Dermis blood vessel endothelial cell (primary cell): ENCODE measurements around the gene PLCG1. TPM values are rescaled to one million over a fixed set of nuclear protein-coding genes. Genes with fewer than 3 reads are reported as not detected.

Source experiments
- DNase-seq: peaks from one replicate; pipeline ENCODE4 v3.0.0; 2010
- total RNA-seq: library from RNA; depleted of rRNA; stranded (reverse); fragments of >200 nt; gene quantifications from 2 replicates; pipeline ENCODE4 v1.2.3, GENCODE V29; 2014

The PLCG1 gene
- total RNA-seq, 1 donor from 2014 or later, result 188 TPM

DNA sequence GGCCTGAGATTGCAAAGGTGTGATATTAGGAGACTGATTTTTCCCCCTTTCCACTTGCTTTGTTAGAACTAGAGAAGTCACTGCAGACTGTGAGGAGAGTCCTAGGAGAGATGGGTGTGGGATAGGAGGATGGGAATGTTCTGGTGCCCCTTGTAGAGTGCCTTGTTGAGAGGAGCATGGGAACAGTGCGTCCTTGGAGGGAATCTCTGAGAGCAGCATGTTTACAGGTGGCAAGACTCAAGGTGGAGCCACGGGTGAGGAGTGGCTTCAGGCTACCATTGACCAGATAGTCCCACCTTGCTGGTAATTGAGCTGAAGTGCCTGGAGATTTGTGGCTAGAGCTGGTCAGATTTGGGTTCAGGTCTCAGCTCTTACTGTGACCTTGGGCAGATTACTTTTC is 6.0 kb downstream of the PLCG1 start:
- DNase-seq, result no peak

DNA sequence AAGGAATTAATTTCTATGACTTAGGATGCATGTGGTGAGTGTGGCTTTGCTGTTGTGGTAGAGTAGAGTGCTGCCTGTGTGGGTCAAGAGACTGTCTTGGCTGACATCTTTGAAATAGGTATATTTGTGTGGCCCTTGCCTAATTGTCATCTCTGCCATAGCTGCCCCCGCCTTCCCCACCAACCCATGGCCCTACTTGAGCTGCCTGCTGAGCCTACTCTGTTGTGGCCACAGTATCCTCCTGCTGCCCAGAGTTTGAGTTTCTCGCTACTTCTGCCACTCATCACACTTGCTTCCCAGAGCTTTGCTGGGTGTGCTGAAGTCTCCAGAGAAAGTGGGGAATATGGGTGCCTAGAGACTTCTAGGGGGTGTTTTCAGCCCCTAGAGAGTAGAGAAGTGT is 8.0 kb downstream of the PLCG1 start:
- DNase-seq, result no peak

DNA sequence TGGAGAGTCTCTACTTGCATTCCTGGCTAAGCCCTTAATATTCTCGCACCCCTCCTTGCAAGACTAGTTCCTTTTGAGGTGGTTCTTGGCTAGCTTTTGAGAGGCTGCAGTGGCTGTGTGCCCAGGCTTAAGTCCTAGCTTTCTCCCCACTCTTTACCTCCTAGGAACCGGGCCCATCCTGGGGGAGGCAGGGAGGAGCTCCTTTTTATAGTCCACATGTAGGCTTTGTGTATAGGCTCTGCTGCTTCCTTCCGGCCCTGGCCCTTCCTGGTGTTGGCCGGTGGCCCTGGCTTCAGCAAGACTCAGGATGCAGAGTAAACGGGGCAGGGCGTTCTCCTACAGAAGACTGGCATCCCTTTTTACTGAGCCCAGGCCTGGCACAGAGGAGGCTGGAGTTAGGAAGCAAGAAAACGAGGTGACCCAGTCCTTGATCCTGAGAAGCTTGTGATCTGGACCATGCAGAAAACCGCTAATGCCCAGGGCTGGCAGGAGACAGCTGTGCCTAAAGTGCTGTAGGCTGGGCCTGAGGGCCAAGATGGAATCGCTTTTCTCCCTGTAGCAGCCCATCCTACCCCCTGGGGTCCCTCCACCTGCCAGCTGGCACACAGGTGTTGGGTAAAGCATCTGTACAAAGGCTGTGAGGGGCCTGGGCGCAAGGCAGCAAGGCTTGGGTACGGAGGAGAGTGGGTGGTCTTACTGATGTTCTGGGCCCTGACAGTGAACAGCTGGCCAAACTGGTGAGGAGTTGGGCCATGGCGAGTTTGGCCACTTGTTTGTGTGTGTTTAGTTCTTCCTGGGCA is 8.7 kb downstream of the PLCG1 start:
- peak; percentile 78 for DNase-seq

DNA sequence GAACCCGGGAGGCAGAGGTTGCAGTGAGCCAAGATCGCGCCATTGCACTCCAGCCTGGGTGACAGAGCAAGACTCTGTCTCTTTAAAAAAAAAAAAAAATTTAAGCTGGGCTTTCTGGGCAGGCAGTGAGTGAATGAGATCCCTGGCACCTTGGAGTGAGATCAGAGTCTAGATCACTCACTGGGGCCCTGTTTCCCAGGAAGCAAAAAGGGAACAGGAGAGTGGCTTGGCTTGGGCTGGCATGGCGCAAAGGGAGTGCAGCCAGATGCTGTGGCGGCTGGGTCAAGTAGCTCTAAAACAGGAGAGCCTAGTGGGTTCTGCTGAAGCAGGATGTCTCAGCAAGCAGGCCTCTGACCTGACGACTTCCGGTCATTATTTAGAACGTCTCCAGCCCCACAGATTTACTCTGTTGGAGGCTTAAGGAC is 10.4 kb downstream of the PLCG1 start:
- peak; percentile 93 for DNase-seq

DNA sequence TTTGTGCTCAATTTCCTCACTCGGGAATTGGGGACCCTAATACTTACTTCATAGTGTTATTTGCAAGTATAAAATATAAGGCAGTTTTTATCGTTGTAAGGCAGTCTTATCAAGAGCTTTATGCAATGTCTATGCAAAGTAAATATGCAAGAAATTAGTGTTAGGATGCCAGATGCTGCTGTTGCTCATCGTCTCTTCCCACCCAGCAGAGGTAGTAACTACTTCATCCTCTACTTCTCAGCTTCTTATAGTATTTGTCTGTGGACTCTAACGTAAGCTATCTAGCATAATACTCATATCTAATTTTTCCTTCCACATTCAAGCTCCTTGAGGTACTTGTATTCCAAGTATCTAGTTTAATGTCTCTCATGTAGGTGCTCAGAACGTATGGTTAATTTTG is 11.6 kb downstream of the PLCG1 start:
- no peak for DNase-seq

DNA sequence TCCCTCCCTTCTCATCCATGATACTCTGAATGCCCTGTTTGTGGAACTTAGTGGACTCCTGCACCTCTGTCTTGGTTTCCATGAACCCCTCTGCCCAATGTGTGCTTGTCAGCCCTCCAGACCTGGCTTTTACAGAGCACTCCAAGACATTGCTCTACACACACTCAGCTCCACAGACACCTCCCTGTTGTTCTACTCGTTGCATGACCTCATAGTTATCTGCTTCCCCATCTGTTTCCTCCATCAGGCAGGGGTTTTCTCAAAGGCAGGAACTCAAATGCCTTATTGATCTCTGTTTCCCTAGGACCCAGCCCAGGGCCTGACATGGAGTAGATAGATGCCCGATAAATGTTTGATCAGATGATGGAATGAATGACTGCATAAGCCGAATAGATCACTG is 13.3 kb downstream of the PLCG1 start:
- DNase-seq, result peak; percentile 97

DNA sequence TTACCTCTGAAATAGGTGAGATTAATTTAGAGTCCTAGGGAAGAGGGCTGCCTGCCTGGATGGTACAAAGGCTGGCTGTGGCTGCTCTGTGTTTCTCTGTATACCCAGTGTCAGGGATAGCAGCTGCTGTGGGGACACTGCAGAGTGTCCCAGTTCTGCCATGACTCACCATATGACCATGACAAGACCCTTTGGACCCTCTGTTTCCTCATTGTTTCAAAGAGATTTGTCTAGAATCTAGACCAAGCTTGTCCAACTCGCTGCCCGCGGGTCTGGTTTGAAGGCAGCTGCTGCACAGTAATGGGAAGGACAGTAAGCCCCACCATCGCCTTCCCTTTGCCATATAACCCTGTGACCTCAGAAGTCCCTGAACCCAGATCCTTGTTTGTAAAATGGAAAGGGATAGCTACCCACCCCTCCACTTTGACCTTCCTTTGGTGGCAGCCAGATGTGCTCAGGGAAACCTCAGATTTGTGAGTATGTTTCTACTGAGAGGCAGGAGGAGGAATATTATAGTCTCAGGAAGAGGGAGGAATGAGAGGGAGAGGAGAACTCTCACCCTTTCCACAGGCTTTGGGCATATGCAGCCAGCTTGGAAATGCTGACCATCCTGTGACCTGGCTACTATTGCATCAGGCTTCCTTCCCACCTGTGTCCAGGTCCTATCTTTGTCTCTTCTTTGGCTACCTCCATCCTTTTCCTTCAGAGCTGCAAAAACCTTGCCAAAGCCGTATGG is 14.0 kb downstream of the PLCG1 start:
- DNase-seq, result peak; percentile 34

DNA sequence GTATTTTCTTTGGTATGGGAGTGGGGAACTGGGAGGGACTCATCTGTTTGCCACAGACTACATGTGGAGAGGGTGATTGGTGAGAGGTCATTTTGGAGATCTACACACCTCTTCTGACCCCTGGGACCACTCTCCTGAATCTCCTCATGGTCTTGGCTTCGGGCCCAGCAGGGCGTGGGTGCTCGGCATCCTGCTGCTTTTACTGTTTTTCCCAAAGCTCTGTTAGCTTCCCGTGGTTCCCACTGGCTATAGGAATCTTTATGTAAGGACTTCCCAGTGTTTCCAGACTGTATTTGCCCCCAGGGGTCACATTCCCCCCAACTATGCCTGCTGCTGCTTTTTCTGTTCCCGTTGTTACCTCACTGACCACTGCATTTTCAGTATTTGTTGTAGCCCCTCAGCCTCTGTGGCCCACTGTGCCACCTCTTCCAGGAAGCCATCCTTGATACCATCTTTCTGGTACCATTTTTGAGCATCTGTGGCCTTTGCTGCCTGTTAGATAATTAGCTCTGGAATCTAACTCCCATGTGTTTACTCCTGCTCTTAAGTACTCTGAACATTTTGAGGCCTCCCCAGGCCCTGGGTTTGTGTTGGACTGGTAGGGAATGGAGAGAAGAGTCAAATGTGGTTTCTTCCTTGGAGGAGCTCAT is 14.9 kb downstream of the PLCG1 start:
- peak; percentile 36 for DNase-seq

DNA sequence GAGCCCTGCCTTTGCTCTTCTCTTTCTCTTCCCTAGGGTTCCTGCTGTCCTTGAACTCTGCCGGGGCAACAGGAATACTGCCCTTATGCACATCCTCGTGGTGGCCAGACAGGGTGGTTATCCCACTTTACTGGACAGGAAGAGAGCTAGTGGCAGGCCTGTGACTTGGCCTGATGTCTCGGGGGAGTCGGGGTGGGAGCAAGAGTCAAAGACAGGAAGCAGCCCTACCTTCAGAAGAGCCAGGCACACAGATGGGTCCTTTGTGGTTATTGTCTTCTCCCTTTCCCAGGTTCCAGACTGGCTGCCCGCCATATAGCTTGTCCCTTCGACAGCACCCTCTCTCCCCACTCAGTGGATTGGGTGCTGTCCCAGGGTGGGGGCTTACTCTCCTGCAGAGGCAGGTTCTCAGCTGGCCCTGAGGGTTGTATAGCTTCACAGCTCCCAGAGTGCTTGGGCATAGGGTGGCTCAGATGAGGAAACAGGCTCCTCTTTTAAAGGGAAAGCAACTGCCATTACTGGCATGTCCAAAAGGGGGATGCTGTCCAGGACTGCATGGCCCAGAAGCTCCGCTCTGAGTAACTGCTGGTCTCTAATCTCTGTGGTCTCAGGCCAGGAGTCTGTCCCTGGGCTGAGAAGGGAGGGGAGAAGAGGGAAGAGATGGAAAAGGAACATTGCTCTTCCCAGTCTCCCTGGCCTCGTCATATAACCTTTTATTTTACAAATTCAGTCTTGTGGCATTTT is 17.3 kb downstream of the PLCG1 start:
- no peak for DNase-seq

DNA sequence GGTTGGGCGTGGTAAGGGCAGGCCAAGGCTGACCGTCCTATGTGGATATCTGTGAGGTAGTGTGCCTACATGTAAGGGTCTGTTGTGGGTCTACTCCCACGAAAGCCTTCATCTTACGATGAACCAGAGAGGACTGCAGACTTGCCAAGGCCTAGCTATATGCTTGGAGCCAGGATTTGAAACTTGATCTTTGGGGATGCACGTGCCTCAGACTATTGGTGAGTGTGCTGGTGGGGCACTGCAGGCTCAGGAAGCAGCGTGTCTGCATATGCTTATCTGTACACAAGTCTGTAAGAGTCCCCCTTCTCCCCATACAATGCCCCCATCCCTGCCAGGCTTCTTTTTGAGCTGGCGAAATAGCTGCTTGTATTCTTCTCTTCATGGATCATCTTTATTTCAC is 17.9 kb downstream of the PLCG1 start:
- no peak for DNase-seq

DNA sequence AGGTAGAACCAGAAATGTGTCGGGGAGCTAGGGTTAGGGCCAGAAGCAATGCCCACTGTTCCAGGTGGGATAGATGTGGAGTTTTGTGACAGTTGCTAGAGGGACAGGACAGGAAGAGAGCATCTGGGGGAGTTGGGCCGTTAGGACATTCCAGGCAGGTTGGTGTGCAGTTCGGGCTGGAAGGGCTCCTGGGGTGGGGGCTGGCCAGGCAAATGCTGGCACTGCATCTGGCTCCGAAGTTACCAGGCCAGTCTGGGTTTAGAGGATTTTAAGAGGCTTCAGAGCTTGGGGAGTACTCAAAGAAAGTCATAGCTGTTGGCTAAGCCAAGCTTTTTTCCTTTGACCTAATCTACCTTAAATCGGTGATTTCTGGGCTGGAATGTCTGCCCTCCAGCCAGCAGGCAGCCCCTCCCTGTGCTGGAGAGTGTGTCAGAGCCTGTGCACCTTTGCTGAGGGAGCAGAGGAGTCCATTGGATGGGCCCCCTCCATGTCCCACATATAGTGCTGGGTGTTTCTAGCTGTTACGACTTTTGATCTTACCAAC is 20.8 kb downstream of the PLCG1 start:
- no peak for DNase-seq

DNA sequence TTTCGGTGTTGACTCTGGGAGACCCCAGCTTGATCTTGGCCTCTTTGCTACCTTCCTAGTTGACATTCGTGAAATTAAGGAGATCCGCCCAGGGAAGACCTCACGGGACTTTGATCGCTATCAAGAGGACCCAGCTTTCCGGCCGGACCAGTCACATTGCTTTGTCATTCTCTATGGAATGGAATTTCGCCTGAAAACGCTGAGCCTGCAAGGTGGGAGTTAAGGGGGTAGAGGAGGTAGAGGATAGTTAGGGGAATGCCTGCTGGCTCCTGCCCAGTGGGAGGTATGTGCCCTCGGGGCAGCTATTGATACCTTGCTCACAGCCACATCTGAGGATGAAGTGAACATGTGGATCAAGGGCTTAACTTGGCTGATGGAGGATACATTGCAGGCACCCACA is 22.2 kb downstream of the PLCG1 start:
- no peak for DNase-seq

DNA sequence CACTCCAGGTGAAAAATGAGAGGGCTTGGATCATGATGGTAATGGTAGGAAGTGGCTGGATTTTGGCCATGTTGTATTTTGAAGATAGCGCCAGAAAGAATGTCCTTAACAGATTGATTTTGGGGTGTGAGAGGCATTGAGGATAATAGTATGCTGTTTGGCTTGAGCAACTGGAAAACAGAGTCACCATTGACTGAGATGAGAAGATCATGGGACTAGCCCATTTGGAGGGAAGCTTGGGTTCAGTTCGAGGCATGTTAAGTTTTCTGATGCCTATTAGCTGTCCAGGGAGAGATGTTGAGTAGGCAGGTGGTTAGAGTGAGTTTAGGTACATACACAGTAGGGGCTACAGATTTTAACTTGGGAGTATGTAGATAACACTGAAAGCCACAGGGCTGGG is 23.3 kb downstream of the PLCG1 start:
- DNase-seq, result no peak

DNA sequence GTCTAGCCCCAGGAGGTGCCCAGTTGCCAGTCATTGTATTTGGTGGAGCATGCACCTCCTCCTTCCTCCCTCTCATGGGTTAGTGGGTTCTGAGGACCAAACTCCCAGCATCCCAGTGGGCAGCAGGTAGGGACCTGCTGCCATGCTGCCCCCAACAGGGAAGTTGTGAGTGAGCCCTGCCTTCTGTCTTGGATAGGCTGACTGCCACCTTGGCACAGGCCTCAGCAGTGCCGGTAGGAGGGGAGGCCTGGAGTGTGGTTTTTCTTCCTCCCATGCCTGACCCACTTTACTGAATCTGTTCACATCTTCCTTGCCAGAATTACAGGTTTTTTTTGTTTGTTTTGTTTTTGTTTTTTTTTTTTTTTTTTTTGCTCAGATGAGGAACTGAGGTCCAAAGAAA is 24.5 kb downstream of the PLCG1 start:
- no peak for DNase-seq

DNA sequence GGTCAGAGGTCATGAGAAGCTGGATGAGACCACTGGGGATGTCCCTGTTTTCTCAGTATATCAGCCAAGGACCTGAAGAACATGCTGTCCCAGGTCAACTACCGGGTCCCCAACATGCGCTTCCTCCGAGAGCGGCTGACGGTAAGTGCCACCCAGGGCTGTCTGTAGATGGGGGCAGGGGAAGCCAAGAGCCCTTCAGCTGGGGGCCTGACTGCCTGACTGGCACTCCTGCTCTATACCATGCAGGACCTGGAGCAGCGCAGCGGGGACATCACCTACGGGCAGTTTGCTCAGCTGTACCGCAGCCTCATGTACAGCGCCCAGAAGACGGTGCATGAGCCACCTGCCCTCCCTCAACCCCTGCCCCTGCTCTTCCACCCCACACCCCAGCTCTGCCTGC is 25.1 kb downstream of the PLCG1 start:
- DNase-seq, result no peak

DNA sequence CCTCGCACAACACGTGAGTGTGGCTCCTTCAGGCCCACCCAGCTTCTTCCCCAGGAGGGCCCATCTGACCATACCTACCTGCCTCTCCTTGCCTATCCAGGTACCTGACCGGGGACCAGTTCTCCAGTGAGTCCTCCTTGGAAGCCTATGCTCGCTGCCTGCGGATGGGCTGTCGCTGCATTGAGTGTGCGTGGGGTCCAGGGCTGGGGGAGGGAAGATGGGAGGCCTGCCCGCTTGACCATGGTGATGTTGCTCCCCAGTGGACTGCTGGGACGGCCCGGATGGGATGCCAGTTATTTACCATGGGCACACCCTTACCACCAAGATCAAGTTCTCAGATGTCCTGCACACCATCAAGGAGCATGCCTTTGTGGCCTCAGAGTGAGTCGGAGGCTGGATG is 26.5 kb downstream of the PLCG1 start:
- no peak for DNase-seq

DNA sequence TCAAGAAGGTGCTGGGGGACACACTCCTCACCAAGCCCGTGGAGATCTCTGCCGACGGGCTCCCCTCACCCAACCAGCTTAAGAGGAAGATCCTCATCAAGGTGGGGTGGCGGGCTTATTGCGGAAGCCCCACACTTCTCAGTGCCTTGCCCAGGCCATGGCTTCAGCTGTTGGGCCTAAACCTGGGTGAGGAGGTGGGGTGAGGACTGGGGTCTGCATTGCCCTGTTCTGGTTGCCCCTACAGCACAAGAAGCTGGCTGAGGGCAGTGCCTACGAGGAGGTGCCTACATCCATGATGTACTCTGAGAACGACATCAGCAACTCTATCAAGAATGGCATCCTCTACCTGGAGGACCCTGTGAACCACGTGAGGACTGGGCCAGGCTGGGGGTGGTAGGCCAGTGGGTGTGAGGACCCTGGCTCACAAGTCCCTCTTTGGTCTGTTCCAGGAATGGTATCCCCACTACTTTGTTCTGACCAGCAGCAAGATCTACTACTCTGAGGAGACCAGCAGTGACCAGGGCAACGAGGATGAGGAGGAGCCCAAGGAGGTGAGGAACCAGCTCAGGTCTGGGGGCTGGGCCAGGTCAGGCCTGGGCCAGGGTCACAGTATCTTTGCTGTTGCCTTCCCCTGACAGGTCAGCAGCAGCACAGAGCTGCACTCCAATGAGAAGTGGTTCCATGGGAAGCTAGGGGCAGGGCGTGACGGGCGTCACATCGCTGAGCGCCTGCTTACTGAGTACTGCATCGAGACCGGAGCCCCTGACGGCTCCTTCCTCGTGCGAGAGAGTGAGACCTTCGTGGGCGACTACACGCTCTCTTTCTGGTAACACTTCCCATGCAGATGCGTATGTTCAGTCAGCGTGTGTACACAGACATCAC is 27.9 kb downstream of the PLCG1 start:
- DNase-seq, result no peak

DNA sequence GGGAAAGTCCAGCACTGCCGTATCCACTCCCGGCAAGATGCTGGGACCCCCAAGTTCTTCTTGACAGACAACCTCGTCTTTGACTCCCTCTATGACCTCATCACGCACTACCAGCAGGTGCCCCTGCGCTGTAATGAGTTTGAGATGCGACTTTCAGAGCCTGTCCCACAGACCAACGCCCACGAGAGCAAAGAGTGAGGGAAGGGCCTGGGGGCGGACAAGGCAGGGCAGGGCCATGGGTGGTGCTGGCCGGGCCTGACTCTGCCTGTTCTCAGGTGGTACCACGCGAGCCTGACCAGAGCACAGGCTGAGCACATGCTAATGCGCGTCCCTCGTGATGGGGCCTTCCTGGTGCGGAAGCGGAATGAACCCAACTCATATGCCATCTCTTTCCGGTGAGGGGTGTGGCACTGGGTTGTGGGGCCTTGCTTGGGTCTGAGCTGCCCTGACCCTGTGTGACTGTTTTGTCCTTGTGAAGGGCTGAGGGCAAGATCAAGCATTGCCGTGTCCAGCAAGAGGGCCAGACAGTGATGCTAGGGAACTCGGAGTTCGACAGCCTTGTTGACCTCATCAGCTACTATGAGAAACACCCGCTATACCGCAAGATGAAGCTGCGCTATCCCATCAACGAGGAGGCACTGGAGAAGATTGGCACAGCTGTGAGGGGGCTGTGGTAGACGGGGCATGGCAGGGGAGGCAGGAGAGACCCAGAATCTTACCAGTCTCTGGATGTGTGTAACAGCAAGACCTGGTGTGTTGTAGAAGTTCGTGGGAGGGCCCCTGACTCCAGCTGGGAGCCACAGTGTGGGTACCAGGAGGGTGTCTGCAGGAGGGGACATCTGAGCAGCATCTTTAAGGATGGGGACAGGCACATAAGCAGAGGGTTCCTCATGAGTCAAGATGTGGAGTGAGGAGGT is 29.1 kb downstream of the PLCG1 start:
- DNase-seq, result no peak

DNA sequence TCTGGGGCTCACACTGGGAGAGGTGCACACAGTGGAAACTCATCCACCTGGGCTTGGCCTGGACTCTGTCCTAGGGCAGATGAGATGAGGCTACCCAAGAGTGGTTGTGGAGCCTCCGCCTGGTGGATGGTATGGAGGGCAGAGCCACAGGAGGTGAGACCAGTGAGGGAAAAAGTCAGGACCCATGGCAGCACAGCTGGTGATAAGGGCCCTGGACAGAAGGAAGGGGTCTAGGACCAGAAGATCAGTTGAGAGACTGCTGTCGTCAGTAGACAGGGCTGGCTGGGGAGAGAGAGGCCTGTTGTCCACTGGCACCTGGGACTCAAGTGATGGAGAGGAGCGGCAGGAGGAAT is 29.8 kb downstream of the PLCG1 start:
- DNase-seq, result no peak

DNA sequence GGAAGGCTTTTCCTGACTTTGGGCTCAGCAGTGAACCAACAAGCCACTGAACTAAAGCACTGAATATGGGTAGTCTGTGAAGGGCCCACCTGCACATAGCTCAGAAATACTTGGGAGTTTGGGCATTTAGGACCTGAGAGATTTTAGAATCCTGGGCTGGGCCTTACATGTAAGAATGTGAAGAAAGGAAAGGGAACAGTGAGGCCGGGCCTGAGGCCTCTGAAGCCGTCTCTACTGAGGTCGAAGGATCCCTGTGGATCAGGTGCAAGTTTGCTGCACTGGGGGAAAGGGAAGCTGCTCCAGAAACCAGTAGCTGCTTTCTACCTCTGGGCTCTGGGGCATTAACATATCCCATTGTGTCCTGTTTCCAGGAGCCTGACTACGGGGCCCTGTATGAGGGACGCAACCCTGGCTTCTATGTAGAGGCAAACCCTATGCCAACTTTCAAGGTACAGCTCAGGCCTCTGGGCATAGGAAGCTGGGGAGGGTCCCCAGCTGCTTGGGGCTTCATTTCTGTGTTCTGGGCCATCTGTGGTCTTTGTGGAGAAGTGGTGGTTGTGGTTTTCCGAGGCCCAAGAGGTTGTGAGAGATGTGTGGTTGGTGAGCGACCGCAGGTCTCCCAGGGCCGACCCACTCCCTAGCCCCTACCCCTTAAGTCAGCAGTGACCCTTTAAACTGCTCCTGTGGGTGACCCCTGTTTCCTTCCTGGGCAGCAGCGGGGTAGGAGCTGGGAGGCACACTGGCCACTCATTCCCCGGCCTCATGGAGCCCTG is 30.3 kb downstream of the PLCG1 start:
- DNase-seq, result no peak
